H9 (cell line): ENCODE results near the gene ABCG1. TPM values are rescaled to one million over a fixed set of nuclear protein-coding genes. Genes with fewer than 3 reads are reported as not detected.

ENCODE experiments used
- DNase-seq: peaks from one replicate; pipeline ENCODE4 v3.0.0-alpha.2; 2017
- H2AFZ ChIP-seq: one replicate; pipeline ENCODE4 v1.6.1; 2013; ENCODE audit warnings: mild to moderate bottlenecking, low read length, control low read depth, moderate library complexity
- H2AK5ac ChIP-seq: 2 replicates; pipeline ENCODE4 v1.6.1; 2013; ENCODE audit warnings: low read length, control low read depth, mixed read lengths; ENCODE audit not compliant: insufficient read length
- H2BK120ac ChIP-seq: one replicate; pipeline ENCODE4 v1.6.1; 2013; ENCODE audit warnings: low read depth, mild to moderate bottlenecking, low read length, control low read depth, inconsistent platforms; ENCODE audit not compliant: poor library complexity, severe bottlenecking
- H2BK12ac ChIP-seq: 2 replicates; pipeline ENCODE4 v1.6.1; 2013; ENCODE audit warnings: low read length, control low read depth, mixed read lengths, low read depth; ENCODE audit not compliant: insufficient read length
- H2BK15ac ChIP-seq: 2 replicates; pipeline ENCODE4 v1.6.1; 2013; ENCODE audit warnings: low read depth, low read length, control low read depth
- H2BK20ac ChIP-seq: one replicate; pipeline ENCODE4 v1.6.1; 2013; ENCODE audit warnings: low read depth, mild to moderate bottlenecking, low read length, control low read depth, inconsistent platforms; ENCODE audit not compliant: poor library complexity, severe bottlenecking
- H2BK5ac ChIP-seq: 2 replicates; pipeline ENCODE4 v1.6.1; 2013; ENCODE audit warnings: low read length, control low read depth, mixed read lengths; ENCODE audit not compliant: insufficient read length
- H3K14ac ChIP-seq: 2 replicates; pipeline ENCODE4 v1.6.1; 2013; ENCODE audit warnings: low read length, control low read depth; ENCODE audit not compliant: insufficient read depth
- H3K18ac ChIP-seq: 2 replicates; pipeline ENCODE4 v1.6.1; 2013; ENCODE audit warnings: low read depth, mild to moderate bottlenecking, mixed read lengths, low read length, control low read depth; ENCODE audit not compliant: insufficient read length
- H3K23ac ChIP-seq: 2 replicates; pipeline ENCODE4 v1.6.1; 2013; ENCODE audit warnings: low read length, control low read depth, mixed read lengths, low read depth; ENCODE audit not compliant: insufficient read length
- H3K23me2 ChIP-seq: 2 replicates; pipeline ENCODE4 v1.6.1; 2013; ENCODE audit warnings: low read depth, mild to moderate bottlenecking, mixed read lengths, low read length, control low read depth; ENCODE audit not compliant: insufficient read length, poor library complexity, severe bottlenecking
- H3K27ac ChIP-seq: 2 replicates; pipeline ENCODE4 v1.5.1; 2013; ENCODE audit warnings: low read length, control low read depth, mixed read lengths, low read depth; ENCODE audit not compliant: insufficient read length
- H3K27me3 ChIP-seq: 2 replicates; pipeline ENCODE4 v1.6.1; 2013; ENCODE audit warnings: low read length, control low read depth, inconsistent platforms; ENCODE audit not compliant: insufficient read depth
- H3K4ac ChIP-seq: 2 replicates; pipeline ENCODE4 v1.6.1; 2013; ENCODE audit warnings: low read depth, mild to moderate bottlenecking, control low read depth, inconsistent platforms, low read length, moderate library complexity
- H3K4me1 ChIP-seq: 2 replicates; pipeline ENCODE4 v1.6.1; 2013; ENCODE audit warnings: low read length, control low read depth, inconsistent platforms; ENCODE audit not compliant: insufficient read depth
- H3K4me2 ChIP-seq: 2 replicates; pipeline ENCODE4 v1.6.1; 2013; ENCODE audit warnings: low read length, control low read depth, mixed read lengths; ENCODE audit not compliant: insufficient read length, insufficient read depth
- H3K56ac ChIP-seq: 2 replicates; pipeline ENCODE4 v1.6.1; 2013; ENCODE audit warnings: low read depth, mild to moderate bottlenecking, mixed read lengths, low read length, control low read depth; ENCODE audit not compliant: insufficient read length
- H3K79me1 ChIP-seq: 2 replicates; pipeline ENCODE4 v1.6.1; 2013; ENCODE audit warnings: low read depth, mild to moderate bottlenecking, moderate library complexity, low read length, control low read depth, inconsistent platforms; ENCODE audit not compliant: insufficient read depth, poor library complexity, severe bottlenecking
- H3K79me2 ChIP-seq: 2 replicates; pipeline ENCODE4 v1.6.1; 2013; ENCODE audit warnings: low read length, control low read depth, inconsistent platforms; ENCODE audit not compliant: insufficient read depth
- H3K9ac ChIP-seq: 2 replicates; pipeline ENCODE4 v1.6.1; 2013; ENCODE audit warnings: low read length, control low read depth, mixed read lengths; ENCODE audit not compliant: insufficient read length; ENCODE audit errors: extremely low read depth
- H3K9me3 ChIP-seq: one replicate; pipeline ENCODE4 v1.6.1; 2013; ENCODE audit warnings: low read depth, low read length, inconsistent platforms; ENCODE audit not compliant: control insufficient read depth
- H3T11ph ChIP-seq: one replicate; pipeline ENCODE4 v1.6.1; 2013; ENCODE audit warnings: mild to moderate bottlenecking, low read length, control low read depth, inconsistent platforms
- H4K20me1 ChIP-seq: one replicate; pipeline ENCODE4 v1.6.1; 2013; ENCODE audit not compliant: control insufficient read depth, insufficient read length, insufficient read depth
- H4K5ac ChIP-seq: 2 replicates; pipeline ENCODE4 v1.6.1; 2013; ENCODE audit warnings: low read depth, mild to moderate bottlenecking, mixed read lengths, low read length, control low read depth; ENCODE audit not compliant: insufficient read length
- H4K8ac ChIP-seq: replicated peaks from 2 replicates; pipeline ENCODE4 v1.6.1; 2013; ENCODE audit warnings: low read length, control low read depth, mixed read lengths, low read depth; ENCODE audit not compliant: insufficient read length
- H4K91ac ChIP-seq: 2 replicates; pipeline ENCODE4 v1.6.1; 2013; ENCODE audit warnings: low read depth, mild to moderate bottlenecking, moderate library complexity, mixed read lengths, low read length, control low read depth; ENCODE audit not compliant: insufficient read length
- H3K27ac Mint-ChIP-seq, 3 experiments: 2 replicates in 2 of 3; 3 replicates in 1 of 3; pipeline ENCODE4 v1.8.0; 2020 to 2021; ENCODE audit warnings: mixed read lengths in 3 of 3, mild to moderate bottlenecking in 1 of 3, moderate library complexity in 1 of 3
- H3K27me3 Mint-ChIP-seq: 2 replicates; pipeline ENCODE4 v1.8.0; 2021; ENCODE audit warnings: low read depth, mild to moderate bottlenecking, moderate library complexity, mixed read lengths
- H3K36me3 Mint-ChIP-seq, 3 experiments: 2 replicates in 2 of 3; 3 replicates in 1 of 3; pipeline ENCODE4 v1.8.0; 2020 to 2021; ENCODE audit warnings: low read depth in 3 of 3, mixed read lengths in 3 of 3; ENCODE audit not compliant: insufficient read depth in 1 of 3
- H3K4me1 Mint-ChIP-seq, 2 experiments: 2 replicates each; pipeline ENCODE4 v1.8.0; 2020; ENCODE audit warnings: mixed read lengths in 2 of 2
- H3K4me3 Mint-ChIP-seq, 2 experiments: 2 replicates in 1 of 2; 3 replicates in 1 of 2; pipeline ENCODE4 v1.8.0; 2020 to 2021; ENCODE audit warnings: mild to moderate bottlenecking in 2 of 2, mixed read lengths in 2 of 2, moderate library complexity in 1 of 2
- H3K9me3 Mint-ChIP-seq, 2 experiments: 2 replicates in 1 of 2; 3 replicates in 1 of 2; pipeline ENCODE4 v1.8.0; 2020; ENCODE audit warnings: mild to moderate bottlenecking in 2 of 2, mixed read lengths in 2 of 2, moderate library complexity in 1 of 2
- CTCF ChIP-seq: fragments of 200-600 bp; sonication (generic); conservative IDR thresholded peaks from 3 replicates; pipeline ENCODE4 v1.8.0; 2021; ENCODE audit warnings: antibody characterized with exemption, mild to moderate bottlenecking
- WGBS: extraction: QIAGEN DNeasy Blood & Tissue Kit; methylation state at CpG from one replicate; pipeline ENCODE4 v1.1.7; 2013; ENCODE audit warnings: missing lambda C conversion rate, low lambda C conversion rate, mixed read lengths; ENCODE audit not compliant: insufficient read length; ENCODE audit errors: extremely low coverage; 5-methylcytosine and 5-hydroxymethylcytosine counted together
- total RNA-seq: library from RNA; stranded (reverse); gene quantifications from 2 replicates; pipeline ENCODE4 v1.2.1, GENCODE V29; 2021

Gene ABCG1
- total RNA-seq, 1 experiment from 2014 or later = 0.83 TPM

GRCh38 chr21:42187976-42188653 lies 30.8 kb upstream of the ABCG1 start:
- Histone ChIP-seq H3K79me1 (no peaks in the 10 kb centered on the region), H3T11ph (no peak overlapping the region), H3K27me3 (no peaks in the 10 kb centered on the region), H3K9ac (no peak overlapping the region), H2AK5ac (no peak overlapping the region), H3K23me2 (no peaks in the 10 kb centered on the region), H3K9me3 (no peaks in the 10 kb centered on the region), H3K18ac (no peak overlapping the region), H2BK20ac (no peak overlapping the region), H2BK12ac (no peak overlapping the region), H4K8ac (no peak overlapping the region), H2AFZ (no peak overlapping the region), H4K5ac (no peak overlapping the region), H2BK120ac (no peak overlapping the region), H3K4me2 (no peak overlapping the region), H4K91ac (no peak overlapping the region), H3K23ac (no peak overlapping the region), H3K14ac (no peak overlapping the region), H3K27ac (no peak overlapping the region), H2BK15ac (no peak overlapping the region), H3K56ac (no peak overlapping the region), H2BK5ac (no peak overlapping the region), H4K20me1 (no peaks in the 10 kb centered on the region), H3K4ac (no peak overlapping the region), H3K79me2 (no peaks in the 10 kb centered on the region), H3K4me1 (no peaks in the 10 kb centered on the region)
- no CpG with 5 or more reads among the region's 8 CpGs for WGBS
- Mint-ChIP-seq H3K4me1 (no peaks in the 10 kb centered on the region), H3K27me3 (peaks cover 16% of the 10 kb centered on the region), H3K27ac (no peak overlapping the region), H3K4me3 (no peak overlapping the region), H3K9me3 (peaks cover 0 to 5% of the 10 kb centered on the region in 2 experiments; a peak in 1 of 5 replicates), H3K36me3 (no peaks in the 10 kb centered on the region)
- DNase-seq = no peak
- TF ChIP-seq CTCF = no peak
